GM19035 (cell line): ENCODE measurements around the gene ALOX12.

Experiments
- ATAC-seq: cut with Tn5 transposase; IDR thresholded peaks from one replicate; pipeline ENCODE4 v1.9.1; 2021; ENCODE audit not compliant: unreplicated experiment

ALOX12 gene

GRCh38 chr17:7001318-7001961 is 5.6 kb downstream of the ALOX12 start:
- no peak for ATAC-seq

- no peak for ATAC-seq
Observed at GRCh38 chr17:7002288-7003047, 6.6 kb downstream of the ALOX12 start.

GRCh38 chr17:7003745-7004144 is 7.9 kb downstream of the ALOX12 start:
- ATAC-seq, result no peak

GRCh38 chr17:7004398-7005253 is 8.8 kb downstream of the ALOX12 start:
- peak; percentile 55 for ATAC-seq

GRCh38 chr17:7005716-7006115 is 9.9 kb downstream of the ALOX12 start:
- no peak for ATAC-seq

- no peak for ATAC-seq
Observed at GRCh38 chr17:7007143-7007542, 11.3 kb downstream of the ALOX12 start.

GRCh38 chr17:7010523-7010922 is 14.7 kb downstream of the ALOX12 start:
- no peak for ATAC-seq

- no peak for ATAC-seq
Observed at GRCh38 chr17:7011415-7011814, 15.6 kb downstream of the ALOX12 start.

- no peak for ATAC-seq
Observed at GRCh38 chr17:7011942-7012254, 16.0 kb downstream of the ALOX12 start.

- ATAC-seq, result peak; percentile 84
Observed at GRCh38 chr17:7014261-7014994, 18.6 kb downstream of the ALOX12 start.

GRCh38 chr17:7014995-7015958 is 19.4 kb downstream of the ALOX12 start:
- peak; percentile 26 for ATAC-seq

GRCh38 chr17:7016418-7016817 is 20.6 kb downstream of the ALOX12 start:
- ATAC-seq, result no peak

GRCh38 chr17:7016886-7017826 is 21.3 kb downstream of the ALOX12 start:
- ATAC-seq, result no peak

- ATAC-seq, result no peak
Observed at GRCh38 chr17:7017827-7018200, 22.0 kb downstream of the ALOX12 start.

GRCh38 chr17:7018331-7018964 is 22.6 kb downstream of the ALOX12 start:
- no peak for ATAC-seq

GRCh38 chr17:7019367-7019766 is 23.5 kb downstream of the ALOX12 start:
- ATAC-seq, result no peak

- no peak for ATAC-seq
Observed at GRCh38 chr17:7019839-7020519, 24.1 kb downstream of the ALOX12 start.
